ENCODE measurements around the gene EFCAB11. TPM values are rescaled to one million over a fixed set of nuclear protein-coding genes. Genes with fewer than 3 reads are reported as not detected.

The EFCAB11 gene
- total RNA-seq, 3 donors from 2014 or later, result 6.4 to 13.6 (median 6.9) TPM

- no peaks in the 10 kb centered on the region for H3K27me3 ChIP-seq
- no peak for TF ChIP-seq CTCF (IDR thresholded peaks at IDR 0.05)
- no peak for TF ChIP-seq POLR2AphosphoS5 (IDR thresholded peaks at IDR 0.05)
- TF ChIP-seq POLR2A (IDR thresholded peaks at IDR 0.05), result no peak
- DNase-seq (ENCODE audit: low spot score in 2 of 2), result no peak
- no peak overlapping the region for H3K27ac ChIP-seq
- H3K4me1 ChIP-seq, result peaks cover 0 to 10% of the 10 kb centered on the region in 2 donors
- H3K4me3 ChIP-seq, result peak overlapping the region in 1 of 3 donors; percentile 84
- H3K9me3 ChIP-seq, result no peaks in the 10 kb centered on the region
- intact Hi-C loops (cut with DNase I; ENCODE audit: low total_unique reads), result no loop called here
- no peaks in the 10 kb centered on the region for H3K36me3 ChIP-seq
Measured at GRCh38 chr14:89957376-89957775, 2.8 kb upstream of the EFCAB11 start.

- H3K27me3 ChIP-seq, result no peaks in the 10 kb centered on the region
- H3K4me3 ChIP-seq, result peak overlapping the region; percentile 84 to 96 (median 96)
- TF ChIP-seq POLR2A (IDR thresholded peaks at IDR 0.05) (no peak), CTCF (IDR thresholded peaks at IDR 0.05) (no peak), POLR2AphosphoS5 (IDR thresholded peaks at IDR 0.05) (no peak)
- H3K36me3 ChIP-seq, result no peaks in the 10 kb centered on the region
- DNase-seq (ENCODE audit: low spot score in 2 of 2), result no peak
- H3K4me1 ChIP-seq, result peaks cover 0 to 10% of the 10 kb centered on the region in 2 donors
- H3K9me3 ChIP-seq, result no peaks in the 10 kb centered on the region
- intact Hi-C loops (cut with DNase I; ENCODE audit: low total_unique reads), result no loop called here
- peak overlapping the region; percentile 95 to 97 for H3K27ac ChIP-seq
Measured at GRCh38 chr14:89956661-89957009, 2.1 kb upstream of the EFCAB11 start.

- Histone ChIP-seq H3K4me1 (peaks cover 0 to 10% of the 10 kb centered on the region in 2 donors), H3K27me3 (no peaks in the 10 kb centered on the region), H3K9me3 (no peaks in the 10 kb centered on the region), H3K4me3 (peak within 1 kb of the TSS; percentile 84 to 96 (median 96)), H3K36me3 (no peaks in the 10 kb centered on the region), H3K27ac (peak within 1 kb of the TSS; percentile 95 to 97)
- peak; percentile 41 for TF ChIP-seq POLR2A (IDR thresholded peaks at IDR 0.05)
- no peak for TF ChIP-seq CTCF (IDR thresholded peaks at IDR 0.05)
- TF ChIP-seq POLR2AphosphoS5 (IDR thresholded peaks at IDR 0.05), result peak; percentile 26 to 77 (median 62)
- peak; percentile 93 to 96 for DNase-seq (ENCODE audit: low spot score in 2 of 2)
- intact Hi-C loops (cut with DNase I; ENCODE audit: low total_unique reads), result no loop called here
Measured at GRCh38 chr14:89955745-89956660, 1.5 kb upstream of the EFCAB11 start, which contains the start of gene TDP1. TSS of gene TDP1 (plus strand) at chr14:89955927. CDS start at chr14:89963115, 7,188 bp downstream.

GRCh38 chr14:89955022-89955744, 653 bp upstream of the EFCAB11 start:
- DNase-seq (ENCODE audit: low spot score in 2 of 2), result no peak
- no peaks in the 10 kb centered on the region for H3K9me3 ChIP-seq
- H3K4me3 ChIP-seq, result peak overlapping the region; percentile 84 to 96 (median 96)
- H3K36me3 ChIP-seq, result no peaks in the 10 kb centered on the region
- peaks cover 0 to 10% of the 10 kb centered on the region in 2 donors for H3K4me1 ChIP-seq
- TF ChIP-seq POLR2AphosphoS5 (IDR thresholded peaks at IDR 0.05) (no peak), POLR2A (IDR thresholded peaks at IDR 0.05) (no peak), CTCF (IDR thresholded peaks at IDR 0.05) (no peak)
- no peaks in the 10 kb centered on the region for H3K27me3 ChIP-seq
- intact Hi-C loops (cut with DNase I; ENCODE audit: low total_unique reads), result no loop called here
- peak overlapping the region; percentile 95 to 97 for H3K27ac ChIP-seq

Data from breast epithelium (tissue), 4 donors.